GM23338 (cell line): ENCODE results near the gene SMYD3. TPM values are rescaled to one million over a fixed set of nuclear protein-coding genes. Genes with fewer than 3 reads are reported as not detected.

Experiments
- ATAC-seq: fragments of 200-7000 bp; cut with Tn5 transposase; 3 replicates; pipeline ENCODE4 v1.9.1; 2020
- DNase-seq: peaks from one replicate; pipeline ENCODE4 v3.0.0-alpha.2; 2015; ENCODE audit warnings: low spot score
- H2AFZ ChIP-seq: fragments of 200-600 bp; sonication (generic); 2 replicates; pipeline ENCODE4 v1.8.0; 2016; ENCODE audit warnings: antibody characterized with exemption, mild to moderate bottlenecking, moderate library complexity
- H3F3A ChIP-seq: fragments of 200-600 bp; sonication (generic); replicated peaks from 2 replicates; pipeline ENCODE4 v1.8.0; 2017; ENCODE audit warnings: antibody characterized with exemption, mixed run types, low read depth
- H3K27ac ChIP-seq: fragments of 200-600 bp; sonication (generic); 2 replicates; pipeline ENCODE4 v1.6.1; 2016; ENCODE audit warnings: low read depth
- H3K27me3 ChIP-seq: fragments of 200-600 bp; sonication (generic); 2 replicates; pipeline ENCODE4 v1.8.0; 2016; ENCODE audit warnings: mild to moderate bottlenecking, mixed run types, moderate library complexity; ENCODE audit not compliant: insufficient read depth
- H3K36me3 ChIP-seq: fragments of 200-600 bp; sonication (generic); 2 replicates; pipeline ENCODE4 v1.8.0; 2016; ENCODE audit warnings: mild to moderate bottlenecking; ENCODE audit not compliant: insufficient read depth
- H3K4me1 ChIP-seq: fragments of 200-600 bp; sonication (generic); 2 replicates; pipeline ENCODE4 v1.8.0; 2016; ENCODE audit warnings: mild to moderate bottlenecking, moderate library complexity; ENCODE audit not compliant: insufficient read depth
- H3K4me2 ChIP-seq: fragments of 200-600 bp; sonication (generic); 2 replicates; pipeline ENCODE4 v1.7.1; 2017; ENCODE audit warnings: mixed run types
- H3K4me3 ChIP-seq: fragments of 200-600 bp; sonication (generic); 2 replicates; pipeline ENCODE4 v1.6.1; 2016; ENCODE audit warnings: mixed run types
- H3K79me2 ChIP-seq: fragments of 200-600 bp; sonication (generic); replicated peaks from 2 replicates; pipeline ENCODE4 v1.8.0; 2017; ENCODE audit warnings: mild to moderate bottlenecking; ENCODE audit not compliant: insufficient read depth
- H3K9me2 ChIP-seq: fragments of 200-600 bp; sonication (generic); 2 replicates; pipeline ENCODE4 v1.8.0; 2017; ENCODE audit not compliant: insufficient read depth
- H4K20me1 ChIP-seq: fragments of 200-600 bp; sonication (generic); replicated peaks from 2 replicates; pipeline ENCODE4 v1.8.0; 2017; ENCODE audit warnings: mild to moderate bottlenecking; ENCODE audit not compliant: insufficient read depth
- H3K27ac Mint-ChIP-seq: 2 replicates; pipeline ENCODE4 v1.8.0; 2020; ENCODE audit warnings: inconsistent platforms, mild to moderate bottlenecking, moderate library complexity, mixed read lengths
- H3K27me3 Mint-ChIP-seq: 3 replicates; pipeline ENCODE4 v1.8.0; 2022; ENCODE audit warnings: low read depth, mild to moderate bottlenecking, moderate library complexity, mixed read lengths, inconsistent platforms; ENCODE audit not compliant: insufficient read depth, poor library complexity
- H3K36me3 Mint-ChIP-seq: 3 replicates; pipeline ENCODE4 v1.8.0; 2021; ENCODE audit warnings: low read depth, mild to moderate bottlenecking, inconsistent platforms, moderate library complexity, mixed read lengths
- H3K4me1 Mint-ChIP-seq: 3 replicates; pipeline ENCODE4 v1.8.0; 2020; ENCODE audit warnings: mild to moderate bottlenecking, inconsistent platforms, mixed read lengths
- H3K4me3 Mint-ChIP-seq: 3 replicates; pipeline ENCODE4 v1.8.0; 2021; ENCODE audit warnings: moderate library complexity, mild to moderate bottlenecking, inconsistent platforms, mixed read lengths
- H3K9me3 Mint-ChIP-seq: 3 replicates; pipeline ENCODE4 v1.8.0; 2020; ENCODE audit warnings: moderate library complexity, mild to moderate bottlenecking, inconsistent platforms, mixed read lengths
- CREB1 ChIP-seq: fragments of 250-450 bp; sonication (Bioruptor Pico); IDR thresholded peaks from 2 replicates; pipeline ENCODE4 v1.5.0; 2020; ENCODE audit warnings: low read depth, mild to moderate bottlenecking, moderate library complexity
- CTCF ChIP-seq, 2 experiments: fragments of 200-600 bp in 1 of 2; sonication (generic) in 1 of 2; conservative IDR thresholded peaks; 2 replicates each; pipeline versions ENCODE4 v1.5.1 to v1.6.1; 2016 to 2017; ENCODE audit warnings: antibody characterized with exemption in 2 of 2, low read depth in 2 of 2, mild to moderate bottlenecking in 2 of 2, moderate library complexity in 1 of 2
- ETS1 ChIP-seq: IDR thresholded peaks from 2 replicates; pipeline ENCODE4 v1.6.1; 2016; ENCODE audit warnings: antibody characterized with exemption
- EZH2 ChIP-seq: fragments of 200-600 bp; sonication (generic); IDR thresholded peaks from one replicate; pipeline ENCODE4 v1.8.0; 2017; ENCODE audit warnings: antibody characterized with exemption, mild to moderate bottlenecking, low read depth; ENCODE audit not compliant: unreplicated experiment
- EZH2phosphoT487 ChIP-seq: fragments of 200-600 bp; sonication (generic); IDR thresholded peaks from one replicate; pipeline ENCODE4 v1.8.1; 2018; ENCODE audit warnings: antibody characterized with exemption; ENCODE audit not compliant: unreplicated experiment
- JUNB ChIP-seq: IDR thresholded peaks from one replicate; pipeline ENCODE4 v1.6.1; 2016; ENCODE audit warnings: antibody characterized with exemption; ENCODE audit not compliant: unreplicated experiment
- NANOG ChIP-seq: IDR thresholded peaks from 2 replicates; pipeline ENCODE4 v1.6.1; 2016; ENCODE audit warnings: antibody characterized with exemption, borderline replicate concordance
- POLR2AphosphoS5 ChIP-seq: IDR thresholded peaks from 2 replicates; pipeline ENCODE4 v1.6.1; 2016; ENCODE audit warnings: antibody characterized with exemption, low read depth
- REST ChIP-seq: IDR thresholded peaks from one replicate; pipeline ENCODE4 v1.6.1; 2018; ENCODE audit warnings: antibody characterized with exemption; ENCODE audit not compliant: unreplicated experiment
- STAT1 ChIP-seq: IDR thresholded peaks from one replicate; pipeline ENCODE4 v1.6.1; 2016; ENCODE audit warnings: antibody characterized with exemption; ENCODE audit not compliant: unreplicated experiment
- ZNF114 ChIP-seq: fragments of 250-450 bp; sonication (Bioruptor Pico); IDR thresholded peaks from 2 replicates; pipeline ENCODE4 v1.5.0; 2020; ENCODE audit warnings: mild to moderate bottlenecking, moderate library complexity
- ZNF331 ChIP-seq: fragments of 250-450 bp; sonication (Bioruptor Pico); IDR thresholded peaks from 2 replicates; pipeline ENCODE4 v1.5.0; 2020; ENCODE audit warnings: low read depth, mild to moderate bottlenecking, moderate library complexity
- ZNF462 ChIP-seq: fragments of 250-450 bp; sonication (Bioruptor Pico); IDR thresholded peaks from 2 replicates; pipeline ENCODE4 v1.5.0; 2020; ENCODE audit warnings: mild to moderate bottlenecking, moderate library complexity
- polyA plus RNA-seq: library from polyadenylated mRNA; unstranded; fragments of >200 nt; fragmentation: Nextera tagmentation; extraction: Ambion mirVana; gene quantifications from 2 replicates; pipeline ENCODE4 v1.2.1, GENCODE V29; 2016
- total RNA-seq: library from RNA; depleted of rRNA; stranded (reverse); fragments of >200 nt; shearing (Covaris generic); gene quantifications from 2 replicates; pipeline ENCODE4 v1.2.3, GENCODE V29; 2014

SMYD3 gene
- total and polyA plus RNA-seq, 2 experiments from 2014 or later, result 31.8 to 34.4 TPM

GRCh38 chr1:246126580-246126979 is 380.5 kb downstream of the SMYD3 start:
- H3K27ac ChIP-seq, result no peak overlapping the region
- no peaks in the 10 kb centered on the region for H3K36me3 ChIP-seq
- H3K4me3 Mint-ChIP-seq, result no peak overlapping the region
- H3K27ac Mint-ChIP-seq, result no peak overlapping the region
- no peaks in the 10 kb centered on the region for H3K27me3 ChIP-seq
- H3K9me2 ChIP-seq, result no peaks in the 10 kb centered on the region
- TF ChIP-seq STAT1, result no peak
- TF ChIP-seq POLR2AphosphoS5, result no peak
- no peak for TF ChIP-seq ZNF331 (CRISPR knock-in tag)
- no peak for TF ChIP-seq JUNB
- TF ChIP-seq EZH2, result no peak
- no peak for TF ChIP-seq EZH2phosphoT487
- no peak for TF ChIP-seq ETS1
- no peak for TF ChIP-seq NANOG
- TF ChIP-seq ZNF462, result no peak
- TF ChIP-seq REST, result no peak
- no peak for TF ChIP-seq CREB1 (CRISPR knock-in tag)
- no peak for TF ChIP-seq CTCF (conservative IDR thresholded peaks at IDR 0.05; ENCODE audit: low read depth in 2 of 2)
- no peak for TF ChIP-seq ZNF114 (CRISPR knock-in tag)
- H3K4me3 ChIP-seq, result no peak overlapping the region
- H3K9me3 Mint-ChIP-seq, result no peaks in the 10 kb centered on the region; the same call in 2 of the 3 replicates
- no peaks in the 10 kb centered on the region for H3F3A ChIP-seq
- no peak for DNase-seq
- H3K79me2 ChIP-seq, result no peaks in the 10 kb centered on the region
- H3K4me1 Mint-ChIP-seq, result no peaks in the 10 kb centered on the region
- no peaks in the 10 kb centered on the region for H4K20me1 ChIP-seq
- no peaks in the 10 kb centered on the region for H3K36me3 Mint-ChIP-seq
- H3K4me2 ChIP-seq, result no peak overlapping the region
- H2AFZ ChIP-seq, result no peak overlapping the region
- H3K27me3 Mint-ChIP-seq, result peaks cover 2% of the 10 kb centered on the region
- H3K4me1 ChIP-seq, result no peaks in the 10 kb centered on the region
- ATAC-seq, result no peak
